GM12864 (cell line): ENCODE data around the gene KANK4.

Experiments used
- DNase-seq: peaks from one replicate; pipeline ENCODE4 v3.0.0-alpha.2; 2011; ENCODE audit warnings: low read depth
- H3K4me3 ChIP-seq: 2 replicates; pipeline ENCODE4 v1.5.1; 2011; ENCODE audit warnings: mild to moderate bottlenecking, low read depth, low read length, control low read depth
- TF ChIP-seq, protein P1 (sequence below): IDR thresholded peaks from 2 replicates; pipeline ENCODE4 v1.5.1; 2011; ENCODE audit warnings: low read depth, mild to moderate bottlenecking, moderate library complexity, low read length, control low read depth, inconsistent platforms; ENCODE audit errors: missing control alignments

The KANK4 gene

GRCh38 chr1:62307446-62307845, 11.8 kb downstream of the KANK4 start:
- no peak for DNase-seq
- no peak overlapping the region for H3K4me3 ChIP-seq
- TF ChIP-seq, protein P1, sequence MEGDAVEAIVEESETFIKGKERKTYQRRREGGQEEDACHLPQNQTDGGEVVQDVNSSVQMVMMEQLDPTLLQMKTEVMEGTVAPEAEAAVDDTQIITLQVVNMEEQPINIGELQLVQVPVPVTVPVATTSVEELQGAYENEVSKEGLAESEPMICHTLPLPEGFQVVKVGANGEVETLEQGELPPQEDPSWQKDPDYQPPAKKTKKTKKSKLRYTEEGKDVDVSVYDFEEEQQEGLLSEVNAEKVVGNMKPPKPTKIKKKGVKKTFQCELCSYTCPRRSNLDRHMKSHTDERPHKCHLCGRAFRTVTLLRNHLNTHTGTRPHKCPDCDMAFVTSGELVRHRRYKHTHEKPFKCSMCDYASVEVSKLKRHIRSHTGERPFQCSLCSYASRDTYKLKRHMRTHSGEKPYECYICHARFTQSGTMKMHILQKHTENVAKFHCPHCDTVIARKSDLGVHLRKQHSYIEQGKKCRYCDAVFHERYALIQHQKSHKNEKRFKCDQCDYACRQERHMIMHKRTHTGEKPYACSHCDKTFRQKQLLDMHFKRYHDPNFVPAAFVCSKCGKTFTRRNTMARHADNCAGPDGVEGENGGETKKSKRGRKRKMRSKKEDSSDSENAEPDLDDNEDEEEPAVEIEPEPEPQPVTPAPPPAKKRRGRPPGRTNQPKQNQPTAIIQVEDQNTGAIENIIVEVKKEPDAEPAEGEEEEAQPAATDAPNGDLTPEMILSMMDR = no peak

- DNase-seq = no peak
- TF ChIP-seq, protein P1 = no peak
These were observed 13.2 kb downstream of the KANK4 start for GRCh38 chr1:62306065-62306464.

GRCh38 chr1:62304975-62305374, 14.3 kb downstream of the KANK4 start:
- H3K4me3 ChIP-seq = no peak overlapping the region
- TF ChIP-seq, protein P1 = no peak
- DNase-seq = no peak

More at GRCh38 chr1:62306065-62306464, 13.2 kb downstream of the KANK4 start:
- no peak overlapping the region for H3K4me3 ChIP-seq

DNA sequence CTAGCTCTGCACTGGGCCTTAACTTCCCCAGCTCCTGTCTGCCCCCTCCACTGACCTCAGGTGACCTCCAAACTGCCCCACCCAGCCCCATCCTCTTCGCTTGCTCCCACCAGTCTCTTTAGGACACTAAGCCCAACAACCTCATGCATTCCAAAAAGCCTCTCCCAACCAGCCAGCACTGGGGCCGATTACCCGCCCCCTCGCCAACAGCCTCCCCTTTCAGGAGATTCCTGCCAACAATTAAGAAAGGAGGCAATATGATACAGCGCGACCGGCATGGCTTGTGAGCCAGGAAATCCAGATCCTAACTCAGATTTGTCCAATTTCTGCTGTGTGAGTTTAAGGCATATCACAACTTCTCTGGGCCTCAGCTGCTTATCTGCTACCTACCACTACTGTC, 14.7 kb downstream of the KANK4 start:
- TF ChIP-seq, protein P1 = no peak
- no peak overlapping the region for H3K4me3 ChIP-seq
- no peak for DNase-seq

DNA sequence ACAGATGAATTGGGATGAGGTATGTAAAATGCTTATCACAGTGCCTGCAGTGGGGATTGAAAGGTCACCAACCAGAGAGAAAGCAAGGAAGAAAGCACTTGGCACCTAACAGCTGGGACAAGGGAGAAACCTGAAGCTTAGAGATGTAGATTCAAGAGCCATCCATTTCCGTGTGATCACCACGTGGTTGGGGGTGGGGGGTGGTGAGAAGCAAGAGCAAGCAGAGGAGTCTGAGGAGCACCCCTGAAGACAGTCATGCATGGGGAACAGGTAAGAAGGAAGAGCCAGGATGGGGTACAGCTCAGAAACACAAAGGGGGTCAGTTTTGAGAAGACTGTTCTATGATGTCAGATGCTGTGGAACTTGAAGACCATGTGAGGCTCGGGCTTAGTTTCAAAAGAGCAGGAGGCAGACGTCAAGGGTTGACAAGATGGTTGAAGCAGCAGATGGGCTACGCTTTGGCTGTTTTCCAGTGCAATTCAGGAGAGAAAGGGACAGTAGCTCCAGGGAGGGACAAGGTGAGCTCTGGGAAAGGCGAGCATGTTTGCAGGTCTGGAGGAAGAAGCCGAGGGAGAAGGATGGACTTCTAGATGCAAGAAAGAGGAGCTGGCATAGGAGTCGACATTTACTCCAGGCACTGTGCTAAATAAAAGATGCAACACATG, 17.4 kb downstream of the KANK4 start:
- TF ChIP-seq, protein P1 = no peak
- H3K4me3 ChIP-seq = no peak overlapping the region
- no peak for DNase-seq

DNA sequence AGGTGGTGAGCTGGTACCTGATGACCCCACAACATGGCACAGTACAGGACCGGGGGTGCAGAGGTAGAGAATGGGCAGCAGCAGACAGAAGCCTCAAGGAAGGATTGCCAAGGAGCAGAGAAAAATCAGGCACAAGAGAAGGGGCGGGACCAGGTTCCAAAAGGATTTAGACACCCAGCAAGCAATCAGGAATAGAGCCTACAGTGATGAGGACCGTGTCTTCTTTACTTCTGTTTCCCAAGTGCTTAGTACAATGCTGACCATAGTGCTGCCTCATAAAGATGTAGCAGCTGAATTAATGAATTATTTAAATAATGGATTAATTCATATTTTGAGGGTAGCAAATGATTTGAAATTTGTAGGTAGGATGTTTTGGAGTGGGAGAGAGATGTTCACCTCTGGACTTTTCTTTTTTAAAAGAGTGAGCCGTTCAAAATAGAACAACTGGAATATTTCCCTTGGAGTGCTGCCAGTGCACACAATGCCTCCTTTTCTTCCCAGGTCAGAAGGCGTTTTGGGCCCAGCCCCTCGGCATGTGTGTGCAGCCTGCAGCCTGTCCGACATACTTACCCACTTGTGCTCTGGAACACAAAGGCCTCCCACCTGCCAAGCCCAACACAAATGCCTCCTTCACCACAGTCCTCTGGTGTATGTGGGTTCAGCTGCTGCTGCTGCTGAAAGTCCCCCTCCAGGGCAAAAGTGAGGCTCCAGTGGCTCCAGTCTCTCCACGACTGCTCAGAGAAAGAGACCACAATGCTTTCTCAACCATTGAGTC, 19.6 kb downstream of the KANK4 start:
- no peak overlapping the region for H3K4me3 ChIP-seq
- DNase-seq = no peak
- TF ChIP-seq, protein P1 = no peak
